ENCODE data around the gene TBC1D10A. TPM values are rescaled to one million over a fixed set of nuclear protein-coding genes. Genes with fewer than 3 reads are reported as not detected.
A peak's percentile ranks its signal among the peaks of the same experiment; 100 is the strongest.

Gene TBC1D10A
- total RNA-seq, 1 donor from 2014 or later = 32.7 TPM

DNA sequence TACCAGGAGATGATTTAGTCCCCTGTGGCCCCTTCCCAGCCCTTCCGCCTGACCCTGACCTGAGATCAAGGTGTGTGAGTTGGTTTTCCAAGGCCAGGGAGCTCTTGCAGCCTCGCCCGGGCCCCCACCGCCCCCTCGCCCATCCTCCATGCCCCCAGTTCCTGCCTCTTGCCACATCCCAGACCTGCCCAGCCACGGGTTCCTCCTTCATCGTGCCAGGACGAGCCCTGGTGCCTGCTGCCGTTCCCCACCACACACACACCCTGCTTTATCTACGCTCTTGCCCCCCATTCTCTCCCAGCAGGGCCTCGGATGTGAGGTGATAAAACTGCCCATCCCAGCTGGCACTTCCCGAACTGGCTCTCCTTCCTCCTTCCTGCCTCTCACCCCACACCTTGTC lies 78.8 kb downstream of the TBC1D10A start:
- peak overlapping the region; percentile 92 for H3K27ac Mint-ChIP-seq (ENCODE audit: unreplicated experiment)
- H2AFZ ChIP-seq (ENCODE audit: low read depth, low read length) = no peak overlapping the region
- FAIRE-seq (no peak), DNase-seq (ENCODE audit: low read depth) (no peak)
- peak overlapping the region; percentile 100 for H3K9ac ChIP-seq (ENCODE audit: low read length)
- peak overlapping the region; percentile 100 for H3K4me2 ChIP-seq (ENCODE audit: low read length)
- no peak for TF ChIP-seq EZH2 (IDR thresholded peaks at IDR 0.05; ENCODE audit: insufficient read depth, low read length)
- TF ChIP-seq, protein P1, sequence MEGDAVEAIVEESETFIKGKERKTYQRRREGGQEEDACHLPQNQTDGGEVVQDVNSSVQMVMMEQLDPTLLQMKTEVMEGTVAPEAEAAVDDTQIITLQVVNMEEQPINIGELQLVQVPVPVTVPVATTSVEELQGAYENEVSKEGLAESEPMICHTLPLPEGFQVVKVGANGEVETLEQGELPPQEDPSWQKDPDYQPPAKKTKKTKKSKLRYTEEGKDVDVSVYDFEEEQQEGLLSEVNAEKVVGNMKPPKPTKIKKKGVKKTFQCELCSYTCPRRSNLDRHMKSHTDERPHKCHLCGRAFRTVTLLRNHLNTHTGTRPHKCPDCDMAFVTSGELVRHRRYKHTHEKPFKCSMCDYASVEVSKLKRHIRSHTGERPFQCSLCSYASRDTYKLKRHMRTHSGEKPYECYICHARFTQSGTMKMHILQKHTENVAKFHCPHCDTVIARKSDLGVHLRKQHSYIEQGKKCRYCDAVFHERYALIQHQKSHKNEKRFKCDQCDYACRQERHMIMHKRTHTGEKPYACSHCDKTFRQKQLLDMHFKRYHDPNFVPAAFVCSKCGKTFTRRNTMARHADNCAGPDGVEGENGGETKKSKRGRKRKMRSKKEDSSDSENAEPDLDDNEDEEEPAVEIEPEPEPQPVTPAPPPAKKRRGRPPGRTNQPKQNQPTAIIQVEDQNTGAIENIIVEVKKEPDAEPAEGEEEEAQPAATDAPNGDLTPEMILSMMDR (IDR thresholded peaks at IDR 0.05; ENCODE audit: insufficient read depth, low read depth, low read length) = no peak
- no peaks in the 10 kb centered on the region for H3K9me3 ChIP-seq (ENCODE audit: insufficient read depth, low read depth, low read length)
- peaks cover 56% of the 10 kb centered on the region for H3K4me1 Mint-ChIP-seq (ENCODE audit: low read depth, unreplicated experiment)
- H3K27ac ChIP-seq (ENCODE audit: low read depth, low read length) = peak overlapping the region; percentile 92
- peaks cover 12% of the 10 kb centered on the region for H4K20me1 ChIP-seq (ENCODE audit: insufficient read depth, low read length)
- no peak overlapping the region for H3K4me3 ChIP-seq (ENCODE audit: insufficient read depth, low read depth, low read length)
- peaks cover 84% of the 10 kb centered on the region for H3K4me1 ChIP-seq (ENCODE audit: insufficient read depth, low read length)
- H3K36me3 Mint-ChIP-seq (ENCODE audit: low read depth, unreplicated experiment) = peaks cover 10% of the 10 kb centered on the region
- H3K79me2 ChIP-seq (ENCODE audit: insufficient read depth, low read length) = peaks cover 54% of the 10 kb centered on the region
- H3K27me3 Mint-ChIP-seq (ENCODE audit: low read depth, unreplicated experiment) = no peaks in the 10 kb centered on the region
- H3K27me3 ChIP-seq (ENCODE audit: insufficient read depth, low read length) = no peaks in the 10 kb centered on the region
- H3K4me3 Mint-ChIP-seq (ENCODE audit: unreplicated experiment) = peak overlapping the region; percentile 84
- peaks cover 13% of the 10 kb centered on the region for H3K36me3 ChIP-seq (ENCODE audit: insufficient read depth, low read length)
- H3K9me3 Mint-ChIP-seq (ENCODE audit: unreplicated experiment) = peaks cover 2% of the 10 kb centered on the region

DNA sequence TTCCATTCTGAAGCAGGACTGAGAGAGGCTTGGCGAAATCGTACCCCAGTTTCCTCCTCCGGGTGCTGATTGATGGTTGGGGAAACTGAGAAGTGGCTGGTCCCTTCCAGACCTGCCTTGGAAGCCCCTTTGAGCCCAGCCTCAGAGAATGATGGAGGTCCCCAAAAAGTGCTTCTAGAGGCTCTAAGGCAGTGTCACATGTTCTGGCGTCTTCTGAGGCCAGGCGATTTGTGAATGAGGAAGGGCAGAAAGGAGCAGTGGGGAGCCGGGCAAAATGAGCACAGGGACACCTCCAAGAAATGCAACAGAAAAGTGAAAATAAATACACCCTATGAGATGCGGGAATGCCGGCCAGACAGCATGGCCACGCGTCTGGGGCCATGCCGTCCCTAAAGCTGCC lies 79.2 kb downstream of the TBC1D10A start:
- Histone ChIP-seq H3K9me3 (ENCODE audit: insufficient read depth, low read depth, low read length) (no peaks in the 10 kb centered on the region), H3K79me2 (ENCODE audit: insufficient read depth, low read length) (peaks cover 58% of the 10 kb centered on the region), H4K20me1 (ENCODE audit: insufficient read depth, low read length) (peaks cover 16% of the 10 kb centered on the region), H3K9ac (ENCODE audit: low read length) (peak overlapping the region; percentile 100), H3K36me3 (ENCODE audit: insufficient read depth, low read length) (peaks cover 17% of the 10 kb centered on the region), H3K4me3 (ENCODE audit: insufficient read depth, low read depth, low read length) (peak overlapping the region; percentile 86), H3K4me2 (ENCODE audit: low read length) (peak overlapping the region; percentile 100), H2AFZ (ENCODE audit: low read depth, low read length) (no peak overlapping the region), H3K4me1 (ENCODE audit: insufficient read depth, low read length) (peaks cover 84% of the 10 kb centered on the region), H3K27me3 (ENCODE audit: insufficient read depth, low read length) (no peaks in the 10 kb centered on the region), H3K27ac (ENCODE audit: low read depth, low read length) (peak overlapping the region; percentile 92)
- H3K9me3 Mint-ChIP-seq (ENCODE audit: unreplicated experiment) = peaks cover 2% of the 10 kb centered on the region
- TF ChIP-seq EZH2 (IDR thresholded peaks at IDR 0.05; ENCODE audit: insufficient read depth, low read length) = no peak
- TF ChIP-seq, protein P1 (IDR thresholded peaks at IDR 0.05; ENCODE audit: insufficient read depth, low read depth, low read length) = no peak
- H3K27ac Mint-ChIP-seq (ENCODE audit: unreplicated experiment) = peak overlapping the region; percentile 63
- FAIRE-seq = no peak
- no peaks in the 10 kb centered on the region for H3K27me3 Mint-ChIP-seq (ENCODE audit: low read depth, unreplicated experiment)
- peaks cover 56% of the 10 kb centered on the region for H3K4me1 Mint-ChIP-seq (ENCODE audit: low read depth, unreplicated experiment)
- peak overlapping the region; percentile 84 for H3K4me3 Mint-ChIP-seq (ENCODE audit: unreplicated experiment)
- H3K36me3 Mint-ChIP-seq (ENCODE audit: low read depth, unreplicated experiment) = peaks cover 14% of the 10 kb centered on the region
- DNase-seq (ENCODE audit: low read depth) = no peak

DNA sequence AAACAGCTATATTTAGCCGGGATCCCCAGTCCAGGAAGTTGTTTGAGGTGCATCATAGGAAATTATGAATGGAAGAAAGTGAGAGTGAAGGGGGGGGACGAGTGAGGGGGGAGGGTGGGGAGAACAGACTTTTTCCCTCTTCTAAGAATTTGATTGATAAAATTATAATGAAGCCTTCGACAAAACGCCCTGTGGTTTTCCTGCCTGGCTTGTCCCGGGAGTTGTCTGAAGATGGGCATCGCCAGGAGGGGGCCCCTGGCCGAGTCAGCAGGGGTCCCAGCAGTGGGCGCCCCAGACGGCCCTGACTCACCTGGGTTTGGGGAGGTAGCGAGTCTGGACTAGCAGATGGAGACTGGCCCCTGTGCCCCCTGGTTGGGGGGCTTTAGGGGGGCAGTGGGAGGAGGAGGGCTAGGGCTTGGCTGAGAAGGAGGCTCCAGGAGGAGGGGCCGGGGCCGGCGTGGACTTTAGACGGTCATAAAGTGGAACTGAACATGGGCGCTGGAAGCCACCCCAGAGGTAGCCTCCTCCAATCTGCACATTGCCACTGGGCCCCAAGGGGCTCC lies 79.8 kb downstream of the TBC1D10A start:
- Mint-ChIP-seq H3K9me3 (ENCODE audit: unreplicated experiment) (peaks cover 2% of the 10 kb centered on the region), H3K4me1 (ENCODE audit: low read depth, unreplicated experiment) (peaks cover 52% of the 10 kb centered on the region), H3K36me3 (ENCODE audit: low read depth, unreplicated experiment) (peaks cover 17% of the 10 kb centered on the region), H3K27me3 (ENCODE audit: low read depth, unreplicated experiment) (no peaks in the 10 kb centered on the region), H3K27ac (ENCODE audit: unreplicated experiment) (peak overlapping the region; percentile 26), H3K4me3 (ENCODE audit: unreplicated experiment) (peak overlapping the region; percentile 84)
- Histone ChIP-seq H4K20me1 (ENCODE audit: insufficient read depth, low read length) (peaks cover 17% of the 10 kb centered on the region), H3K27ac (ENCODE audit: low read depth, low read length) (peak overlapping the region; percentile 92), H3K79me2 (ENCODE audit: insufficient read depth, low read length) (peaks cover 65% of the 10 kb centered on the region), H3K4me1 (ENCODE audit: insufficient read depth, low read length) (peaks cover 84% of the 10 kb centered on the region), H3K4me2 (ENCODE audit: low read length) (peak overlapping the region; percentile 100), H3K27me3 (ENCODE audit: insufficient read depth, low read length) (no peaks in the 10 kb centered on the region), H3K9me3 (ENCODE audit: insufficient read depth, low read depth, low read length) (no peaks in the 10 kb centered on the region), H2AFZ (ENCODE audit: low read depth, low read length) (no peak overlapping the region), H3K36me3 (ENCODE audit: insufficient read depth, low read length) (peaks cover 20% of the 10 kb centered on the region), H3K9ac (ENCODE audit: low read length) (peak overlapping the region; percentile 100), H3K4me3 (ENCODE audit: insufficient read depth, low read depth, low read length) (peak overlapping the region; percentile 86)
- DNase-seq (ENCODE audit: low read depth) (peak; percentile 75), FAIRE-seq (no peak)
- no peak for TF ChIP-seq EZH2 (IDR thresholded peaks at IDR 0.05; ENCODE audit: insufficient read depth, low read length)

Data from astrocyte (in vitro differentiated cells and primary cell).